Stimulated activated CD4-positive, alpha-beta T cell treated with anti-CD3 and anti-CD28 coated beads, TNF-alpha, amount 100 ng/mL, for 24 hours (primary cell): ENCODE measurements around the gene VPS11.
"Not testable (repeated sequence)": the region's sequence is repeated elsewhere in the genome, so short reads cannot be mapped to it uniquely, and the experiment has no call there.

Source experiments
- DNase-seq, 3 experiments: peaks; one replicate each; pipeline ENCODE4 v3.0.0-alpha.2; 2020; ENCODE audit warnings: low read depth in 3 of 3

The VPS11 gene

GRCh38 chr11:119038884-119039283 is 28.7 kb upstream of the VPS11 start:
- no peak for DNase-seq

DNA sequence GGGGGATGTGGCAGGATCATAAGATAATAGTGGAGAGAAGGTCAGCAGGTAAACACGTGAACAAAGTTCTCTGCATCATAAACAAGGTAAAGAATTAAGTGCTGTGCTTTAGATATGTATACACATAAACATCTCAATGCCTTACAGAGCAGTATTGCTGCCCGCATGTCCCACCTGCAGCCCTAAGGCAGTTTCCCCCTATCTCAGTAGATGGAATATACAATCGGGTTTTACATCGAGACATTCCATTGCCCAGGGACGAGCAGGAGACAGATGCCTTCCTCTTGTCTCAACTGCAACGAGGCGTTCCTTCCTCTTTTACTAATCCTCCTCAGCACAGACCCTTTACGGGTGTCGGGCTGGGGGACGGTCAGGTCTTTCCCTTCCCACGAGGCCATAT is 28.1 kb upstream of the VPS11 start:
- not testable (repeated sequence) for DNase-seq

DNA sequence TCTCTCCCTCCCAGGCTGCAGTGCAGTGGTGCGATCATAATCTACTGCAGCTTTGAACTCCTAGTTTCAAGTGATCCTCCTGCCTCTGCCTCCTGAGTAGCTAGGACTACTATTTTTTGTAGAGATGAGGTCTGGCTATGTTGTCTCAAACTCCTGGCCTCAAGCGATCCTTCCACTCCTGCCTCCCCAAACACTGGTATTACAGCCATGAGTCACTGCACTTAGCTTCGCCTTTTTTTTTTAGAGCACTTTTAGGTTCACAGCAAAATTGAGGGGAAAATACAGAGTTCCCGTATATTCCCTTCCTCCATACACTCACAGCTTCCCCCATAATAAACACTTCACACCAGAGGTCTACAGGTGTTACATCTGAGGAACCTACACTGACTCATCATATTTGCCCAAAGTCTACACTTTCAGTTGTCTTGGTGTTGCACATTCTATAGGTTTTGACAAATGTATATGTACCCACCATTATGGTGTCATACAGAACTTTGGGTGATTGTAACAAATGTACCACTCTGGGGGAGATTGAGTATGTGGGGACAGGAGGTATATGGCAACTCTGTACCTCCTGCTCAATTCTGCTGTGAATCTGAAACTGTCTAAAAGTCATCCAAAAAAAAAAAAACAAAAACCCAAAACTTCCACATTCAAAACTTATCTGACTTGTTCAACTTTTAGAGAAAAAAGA is 25.6 kb upstream of the VPS11 start:
- DNase-seq, result no peak

DNA sequence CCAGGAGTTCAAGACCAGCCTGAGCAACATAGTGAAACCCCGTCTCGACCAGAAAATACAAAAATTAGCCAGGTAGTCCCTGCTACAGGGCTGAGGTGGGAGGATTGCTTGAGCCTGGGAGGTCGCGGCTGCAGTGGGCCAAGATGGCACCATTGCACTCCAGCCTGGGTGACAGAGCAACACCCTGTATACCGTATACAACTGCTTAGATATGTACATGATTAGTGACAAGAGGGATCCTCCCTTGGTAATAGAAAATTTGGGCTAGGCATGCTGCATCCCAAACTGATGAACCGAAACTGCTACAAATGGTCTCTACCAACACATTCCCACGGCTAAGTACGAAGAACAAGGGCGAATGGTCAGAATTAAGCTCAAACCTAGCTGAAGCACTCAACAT is 24.7 kb upstream of the VPS11 start:
- no peak for DNase-seq

- no peak for DNase-seq
Measured at GRCh38 chr11:119044708-119045107, 22.9 kb upstream of the VPS11 start.

GRCh38 chr11:119046489-119046888 is 21.1 kb upstream of the VPS11 start:
- no peak for DNase-seq

DNA sequence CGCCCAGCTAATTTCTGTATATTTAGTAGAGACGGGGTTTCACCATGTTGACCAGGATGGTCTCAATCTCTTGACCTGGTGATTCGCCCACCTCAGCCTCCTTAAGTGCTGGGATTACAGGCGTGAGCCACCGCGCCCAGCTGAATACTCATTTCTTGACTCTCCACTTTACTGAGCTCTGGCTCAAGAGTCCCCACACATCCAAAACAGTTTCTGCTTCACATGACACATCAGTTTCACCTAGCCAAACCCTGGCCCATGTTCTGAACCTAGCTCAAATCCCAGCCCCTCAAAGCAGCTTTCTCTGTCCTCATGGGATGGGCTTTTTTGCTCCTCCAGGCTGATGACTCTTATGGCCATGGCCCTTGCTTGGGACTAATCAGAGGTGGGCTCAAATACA is 20.4 kb upstream of the VPS11 start:
- no peak for DNase-seq

- DNase-seq, result no peak
Measured at GRCh38 chr11:119048644-119049043, 19.0 kb upstream of the VPS11 start.

DNA sequence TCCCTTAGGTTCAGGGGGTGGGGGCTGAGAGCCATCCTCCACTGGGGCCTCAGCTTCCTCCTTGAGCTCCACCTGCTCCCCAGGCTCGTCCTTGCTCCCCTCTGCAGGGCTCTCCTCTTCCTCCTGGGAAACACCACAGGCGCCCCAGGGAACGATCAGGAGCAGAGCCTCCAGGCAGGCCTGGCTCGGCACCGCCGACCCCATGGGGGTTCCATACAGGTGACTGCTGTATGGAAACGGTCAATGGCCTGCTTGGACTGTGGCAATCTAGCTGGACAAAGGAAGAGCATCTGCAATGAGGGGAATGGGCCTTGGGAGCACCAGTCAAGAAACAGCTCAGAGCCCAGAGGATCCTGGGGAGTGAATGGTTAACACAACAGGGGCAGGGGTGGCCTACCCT is 18.5 kb upstream of the VPS11 start:
- no peak for DNase-seq

DNA sequence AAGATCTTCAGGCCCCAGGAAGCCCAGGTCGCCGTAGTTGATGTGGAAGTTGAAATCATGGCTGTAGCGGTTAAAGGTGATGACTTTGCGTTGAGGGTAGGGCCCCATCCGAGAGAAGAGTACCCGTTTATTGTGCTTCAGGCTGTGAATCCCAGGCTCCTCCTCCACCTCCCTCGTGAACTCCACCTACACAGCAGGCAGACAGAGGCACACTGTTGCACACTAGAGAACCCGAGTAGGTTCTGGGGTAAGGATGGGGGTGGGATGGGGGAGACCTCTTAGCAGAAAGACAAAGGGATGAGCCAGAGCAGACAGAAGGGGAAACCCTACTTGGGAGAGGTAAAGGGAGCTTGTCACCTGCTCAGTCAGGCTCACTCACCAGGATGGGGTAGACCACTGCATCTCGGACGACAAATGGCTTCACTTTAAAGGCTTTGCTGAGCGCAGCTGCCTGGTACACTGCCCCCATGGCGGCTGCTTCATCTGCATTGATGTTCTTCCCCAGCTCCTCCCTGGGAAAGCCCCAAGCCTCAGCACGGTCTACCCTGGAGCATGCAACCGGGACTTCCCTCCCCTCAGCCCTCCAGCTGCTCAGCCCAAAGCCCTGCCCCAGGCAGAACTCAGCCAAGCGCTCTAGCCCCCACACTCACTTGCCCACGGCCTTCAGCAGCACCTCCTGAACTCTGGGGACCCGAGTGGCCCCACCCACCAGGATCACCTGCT is 16.0 kb upstream of the VPS11 start:
- DNase-seq, result no peak

- DNase-seq, result no peak
Measured at GRCh38 chr11:119052163-119052814, 15.3 kb upstream of the VPS11 start.

GRCh38 chr11:119054418-119054817 is 13.2 kb upstream of the VPS11 start:
- no peak for DNase-seq

DNA sequence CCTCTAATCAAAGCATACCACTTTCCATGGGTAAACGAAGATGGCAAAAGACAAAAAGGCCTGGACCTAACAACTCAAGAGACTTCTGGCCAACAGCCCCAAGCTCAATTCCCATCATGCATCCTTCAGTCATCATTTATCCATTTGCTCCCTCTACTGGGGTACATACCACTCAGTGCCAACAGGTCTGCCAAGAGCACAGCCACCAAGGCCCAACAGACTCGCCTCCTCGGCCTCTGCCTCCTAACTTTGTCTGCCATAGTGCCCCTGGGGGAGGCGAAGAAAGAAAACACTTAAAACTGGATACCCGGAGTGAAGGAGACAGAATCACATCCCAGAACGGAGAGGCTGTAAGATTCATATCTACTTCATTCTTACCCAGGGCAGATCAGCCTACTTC is 11.7 kb upstream of the VPS11 start:
- no peak for DNase-seq

GRCh38 chr11:119056421-119056999 is 11.1 kb upstream of the VPS11 start:
- peak in 2 of 3 experiments; percentile 5 to 37 for DNase-seq

DNA sequence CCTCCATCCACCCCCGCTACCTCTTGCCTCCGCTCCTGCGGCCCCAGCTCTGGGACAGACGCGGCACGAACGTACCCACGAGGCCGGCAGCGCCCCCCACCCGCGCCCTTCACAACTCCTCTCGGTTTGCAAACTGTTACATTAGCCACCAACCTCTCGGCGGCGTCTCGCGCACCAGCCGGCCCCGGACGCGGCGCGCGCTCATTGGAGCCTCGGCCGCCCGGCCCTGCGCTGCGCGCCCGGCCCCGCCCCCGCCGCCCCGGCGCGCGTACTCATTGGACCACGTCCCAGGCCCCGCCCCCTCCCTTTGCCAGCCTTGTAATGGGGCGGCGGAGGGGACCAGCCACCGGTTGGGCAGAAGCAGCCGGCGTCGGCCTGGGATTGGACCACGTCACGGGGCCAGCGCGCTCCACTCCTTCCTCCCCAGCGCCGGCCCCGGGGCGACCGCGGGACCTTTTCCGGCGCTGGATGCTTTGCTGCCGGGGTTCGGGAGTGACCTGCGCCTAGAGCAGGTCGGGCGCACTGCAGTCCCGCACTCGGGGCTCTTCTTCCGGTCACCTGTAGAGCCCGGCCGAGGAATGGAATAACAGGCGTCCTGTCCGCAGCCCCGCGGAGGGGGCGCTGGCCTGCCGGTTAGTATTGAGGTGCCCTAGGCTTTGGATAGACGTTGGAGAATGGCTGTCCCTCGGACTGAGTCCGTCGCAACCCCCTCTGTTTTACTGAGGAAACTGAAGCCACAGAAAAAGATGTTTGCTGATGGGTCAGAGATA is 10.4 kb upstream of the VPS11 start, which contains the start of gene HYOU1:
TSS of gene HYOU1 (minus strand) at position 206 of the 770 bp plus-strand sequence. CDS start 1,045 bp downstream, outside the sequence.
- DNase-seq, result peak; percentile 97 to 99 (median 98)

- not testable (repeated sequence) for DNase-seq
Measured at GRCh38 chr11:119059128-119059527, 8.5 kb upstream of the VPS11 start.

DNA sequence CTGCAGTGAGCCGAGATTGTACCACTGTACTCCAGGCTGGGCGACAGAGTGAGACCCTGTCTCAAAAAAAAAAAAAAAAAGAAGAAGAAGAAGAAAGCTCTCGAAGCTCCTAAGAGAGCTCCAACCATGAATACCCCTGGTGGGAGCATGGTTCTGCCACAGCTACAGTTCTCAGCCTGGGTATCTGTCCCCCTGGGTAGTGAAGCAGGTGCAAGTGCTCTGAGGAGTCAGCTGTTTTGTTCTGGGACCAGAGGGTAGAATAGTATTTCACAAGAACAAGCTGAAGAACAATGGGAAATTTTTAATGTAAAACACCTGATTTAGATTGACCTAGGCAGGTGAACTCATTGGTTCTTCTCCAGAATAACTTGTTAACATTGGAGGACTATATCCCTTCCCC is 6.4 kb upstream of the VPS11 start:
- no peak for DNase-seq

DNA sequence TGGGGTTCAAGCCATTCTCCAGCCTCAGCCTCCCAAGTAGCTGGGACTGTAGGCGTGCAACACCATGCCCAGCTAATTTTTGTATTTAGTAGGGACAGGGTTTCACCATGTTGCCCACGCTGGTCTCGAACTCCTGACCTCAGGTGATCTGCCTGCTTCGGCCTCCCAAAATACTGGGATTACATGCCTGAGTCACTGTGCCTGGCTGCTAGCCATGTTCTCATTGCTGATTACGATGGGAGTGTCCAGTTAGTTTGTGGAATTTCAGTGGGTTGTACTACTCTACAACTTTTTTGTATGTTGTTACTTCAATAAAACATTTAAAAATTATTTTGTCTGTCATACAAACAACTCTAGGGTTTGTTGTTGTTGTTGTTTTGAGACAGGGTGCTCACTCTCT is 4.8 kb upstream of the VPS11 start:
- DNase-seq, result no peak

DNA sequence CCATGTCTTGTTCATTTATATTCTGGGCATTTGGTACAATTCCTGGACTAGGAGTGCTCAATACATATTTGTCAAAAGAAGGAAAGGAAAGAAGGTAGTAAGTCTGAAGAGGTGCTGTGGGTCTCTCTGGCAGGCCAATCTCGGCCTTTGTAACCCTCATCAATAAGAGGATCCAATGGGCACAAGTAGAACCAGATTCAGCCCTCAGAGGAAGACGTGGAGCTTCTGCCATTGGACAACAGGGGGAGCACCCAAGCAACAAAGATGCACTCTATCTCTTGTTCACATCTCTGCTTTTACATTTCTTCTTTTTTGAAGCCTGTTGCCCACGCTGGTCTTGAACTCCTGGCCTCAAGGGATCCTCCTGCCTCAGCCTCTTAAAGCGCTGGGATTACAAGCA is 2.2 kb upstream of the VPS11 start:
- no peak for DNase-seq

DNA sequence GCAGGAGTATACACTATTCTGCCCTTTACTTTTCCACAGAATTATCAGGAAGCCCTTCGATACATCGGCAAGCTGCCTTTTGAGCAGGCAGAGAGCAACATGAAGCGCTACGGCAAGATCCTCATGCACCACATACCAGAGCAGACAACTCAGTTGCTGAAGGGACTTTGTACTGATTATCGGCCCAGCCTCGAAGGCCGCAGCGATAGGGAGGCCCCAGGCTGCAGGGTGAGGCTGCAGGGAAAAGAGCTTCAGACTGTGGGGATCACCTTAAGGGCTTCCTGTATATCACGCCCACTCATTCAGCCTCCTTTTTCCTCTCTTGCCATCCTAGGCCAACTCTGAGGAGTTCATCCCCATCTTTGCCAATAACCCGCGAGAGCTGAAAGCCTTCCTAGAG is 10.2 kb downstream of the VPS11 start:
- DNase-seq, result no peak

DNA sequence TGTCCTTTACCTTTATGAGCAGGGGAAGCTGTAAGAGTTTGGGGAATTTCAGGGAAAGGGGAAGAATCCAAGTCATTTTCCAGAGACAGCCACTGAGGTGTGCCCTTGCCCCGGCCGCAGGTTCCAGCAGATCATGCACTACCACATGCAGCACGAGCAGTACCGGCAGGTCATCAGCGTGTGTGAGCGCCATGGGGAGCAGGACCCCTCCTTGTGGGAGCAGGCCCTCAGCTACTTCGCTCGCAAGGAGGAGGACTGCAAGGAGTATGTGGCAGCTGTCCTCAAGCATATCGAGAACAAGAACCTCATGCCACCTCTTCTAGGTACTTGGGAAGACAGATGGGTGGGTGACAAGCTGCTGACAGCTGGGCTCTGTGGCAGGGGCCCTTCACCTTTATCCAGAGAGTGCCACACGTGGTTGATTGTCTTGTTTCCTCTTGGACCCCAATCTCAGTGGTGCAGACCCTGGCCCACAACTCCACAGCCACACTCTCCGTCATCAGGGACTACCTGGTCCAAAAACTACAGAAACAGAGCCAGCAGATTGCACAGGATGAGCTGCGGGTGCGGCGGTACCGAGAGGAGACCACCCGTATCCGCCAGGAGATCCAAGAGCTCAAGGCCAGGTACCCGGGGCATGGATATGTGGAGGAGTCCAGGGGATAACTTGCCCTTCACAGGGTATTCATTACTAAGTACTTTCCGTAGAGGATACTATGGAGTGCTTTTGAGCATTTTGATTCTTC is 11.2 kb downstream of the VPS11 start:
- no peak for DNase-seq
